DMS153 treated with DMSO at 0.1 percent for 48 hours (cell line): ENCODE measurements around the gene PACSIN3.

Experiments used
- DNase-seq: peaks from one replicate; lab custom pipeline; 2025; ENCODE audit not compliant: unreplicated experiment; lab: John Stamatoyannopoulos, UW

The PACSIN3 gene

DNA sequence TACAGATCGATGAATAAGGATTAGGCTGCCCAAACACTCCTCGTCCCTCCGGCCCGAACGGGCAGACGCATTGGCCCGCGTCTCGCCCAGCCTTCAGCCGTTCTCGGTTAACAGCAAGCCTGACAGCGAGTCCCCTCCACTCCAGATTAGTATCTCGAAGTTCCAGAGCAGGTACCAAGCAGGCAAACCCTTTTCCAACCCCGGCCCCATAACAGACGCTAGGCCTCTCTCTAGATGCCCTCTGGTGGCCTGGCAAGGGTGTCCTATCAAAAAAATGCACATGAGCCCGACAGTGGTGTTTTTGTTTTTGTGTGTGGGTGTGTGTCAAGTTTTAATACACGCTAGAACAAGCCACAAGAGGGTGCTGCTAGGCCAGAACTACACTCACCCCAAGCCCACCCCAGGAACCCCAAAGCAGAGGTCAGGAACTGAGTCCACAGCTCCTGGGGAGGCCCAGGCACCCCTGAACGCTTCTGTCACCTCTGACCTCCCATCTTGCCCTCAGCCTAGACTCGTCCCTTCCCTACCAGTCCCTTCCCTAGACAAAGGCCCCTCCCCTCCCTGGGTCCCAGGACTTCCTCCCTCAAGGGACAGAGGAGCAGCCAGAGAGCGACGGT lies 8.9 kb downstream of the PACSIN3 start:
- DNase-seq = peak; percentile 61

DNA sequence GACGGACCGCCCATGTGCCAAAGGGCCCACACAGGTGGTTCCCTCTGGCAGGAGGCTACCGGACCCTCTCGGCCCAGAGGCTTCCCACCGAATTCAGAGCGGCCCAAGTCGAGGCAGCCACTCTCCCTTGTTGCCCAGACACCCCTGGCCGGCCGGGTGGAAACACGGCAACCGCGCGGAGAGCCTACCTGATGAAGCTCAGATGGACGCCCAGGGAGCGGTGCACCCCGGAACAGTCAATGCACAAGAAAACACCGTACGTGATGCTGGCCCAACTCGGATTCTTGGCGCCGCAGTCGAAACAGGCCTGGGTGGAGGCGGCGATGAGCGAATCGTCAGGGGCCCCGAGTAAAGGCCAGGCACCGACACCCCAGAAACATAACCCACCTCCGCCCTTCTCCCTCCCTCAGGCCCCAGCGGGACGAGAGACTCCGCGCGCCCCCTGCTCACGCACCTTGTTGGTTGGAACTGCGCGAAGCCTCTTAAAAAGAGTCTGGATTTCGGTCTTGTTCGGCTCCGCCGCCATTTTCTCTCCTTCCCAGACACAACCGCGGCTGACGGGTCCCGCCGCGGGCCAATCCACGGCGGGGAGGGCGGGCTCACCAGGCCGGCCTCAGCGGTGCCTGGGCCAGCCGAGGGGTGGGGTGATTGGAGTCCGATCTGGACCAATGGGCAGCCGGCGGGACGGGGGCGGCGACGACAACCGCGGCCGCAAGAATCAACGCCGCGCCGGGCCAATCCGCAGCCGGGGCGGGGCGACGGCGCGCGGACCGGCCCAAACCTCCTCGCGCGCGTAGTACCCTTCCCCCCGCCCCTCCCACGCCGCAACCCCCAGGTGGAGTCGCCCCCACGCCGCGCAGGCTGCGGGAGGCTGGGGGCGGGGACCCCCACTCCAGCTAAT lies 9.7 kb downstream of the PACSIN3 start, which contains the start of gene ARFGAP2:
Gene ARFGAP2 (minus strand): TSS at position 552 of the 901 bp plus-strand sequence. CDS start 26 bp downstream, at position 526.
- peak; percentile 78 for DNase-seq

DNA sequence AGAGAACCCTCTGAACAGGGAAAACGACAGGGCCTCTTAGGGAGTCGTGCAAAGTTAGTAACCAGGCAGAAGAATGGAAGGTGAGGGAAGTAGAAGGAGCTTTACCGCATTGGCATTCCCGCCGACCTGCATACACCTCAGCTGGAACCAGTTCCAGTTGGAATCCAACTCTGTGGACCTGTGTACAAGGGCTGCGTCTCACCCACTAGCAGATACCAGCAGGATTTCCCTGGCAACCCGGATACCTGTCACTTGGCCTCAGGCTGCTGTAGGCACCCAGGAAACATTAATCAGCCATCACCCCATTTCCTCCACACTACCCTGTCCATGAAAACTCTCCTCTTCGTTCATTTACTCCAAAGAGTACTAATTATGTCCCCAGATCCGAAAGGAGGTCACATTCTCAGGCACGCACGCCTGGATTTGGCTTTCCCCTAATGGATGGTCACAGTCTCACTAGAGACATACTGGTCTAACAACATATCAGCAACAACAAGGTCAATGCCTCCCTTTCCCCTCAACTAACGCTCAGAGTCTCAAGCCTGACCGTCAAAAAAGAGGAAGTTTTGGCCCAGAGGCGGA lies 10.4 kb downstream of the PACSIN3 start:
- no peak for DNase-seq

DNA sequence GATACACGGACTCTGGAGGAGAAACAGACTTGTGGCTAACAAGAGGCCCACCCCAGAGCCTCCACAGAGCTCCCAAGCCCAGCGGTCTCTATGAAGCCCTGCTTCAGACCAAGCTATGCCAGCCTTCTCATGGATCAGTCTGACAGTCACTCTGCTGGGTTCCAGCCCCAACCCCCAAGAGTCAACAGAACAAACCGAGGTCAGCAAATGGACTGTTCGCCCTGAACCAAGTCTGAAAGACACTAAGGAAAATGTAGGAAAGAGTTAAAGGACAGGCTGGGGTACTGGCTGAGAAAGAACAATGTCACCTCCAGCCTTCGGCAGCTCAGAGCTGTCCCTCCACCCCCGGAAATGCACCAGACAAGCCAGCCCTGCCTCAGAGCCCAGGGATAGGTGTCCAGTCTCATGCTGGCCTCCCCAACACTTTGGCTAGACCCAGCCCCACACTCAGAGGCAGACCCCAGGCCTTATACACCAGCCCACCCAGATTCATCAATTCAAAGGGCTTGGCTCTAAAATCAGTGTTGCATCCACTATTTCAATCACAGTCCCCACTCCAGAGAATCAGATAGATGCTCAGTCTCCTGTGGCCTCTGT lies 13.4 kb downstream of the PACSIN3 start:
- no peak for DNase-seq

DNA sequence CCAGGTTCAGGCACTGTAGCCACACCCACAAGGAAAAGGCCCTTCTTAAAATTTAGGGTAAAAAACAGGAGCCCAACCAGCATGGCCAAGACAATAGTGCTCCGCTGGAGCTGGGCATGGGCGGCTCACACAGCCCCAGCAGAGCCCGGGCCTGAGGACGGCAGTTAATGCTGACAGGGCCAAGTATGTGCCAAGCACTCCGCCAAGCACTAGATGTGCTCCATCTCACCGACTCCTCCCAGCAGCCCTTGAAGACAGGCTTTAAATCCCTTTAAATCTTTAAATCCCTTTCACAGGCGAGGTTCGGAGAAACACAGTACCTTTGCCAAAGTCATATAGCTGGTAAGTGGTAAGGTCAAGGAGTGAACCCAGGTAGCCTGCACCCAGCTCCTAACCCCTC lies 14.4 kb downstream of the PACSIN3 start:
- DNase-seq = no peak

DNA sequence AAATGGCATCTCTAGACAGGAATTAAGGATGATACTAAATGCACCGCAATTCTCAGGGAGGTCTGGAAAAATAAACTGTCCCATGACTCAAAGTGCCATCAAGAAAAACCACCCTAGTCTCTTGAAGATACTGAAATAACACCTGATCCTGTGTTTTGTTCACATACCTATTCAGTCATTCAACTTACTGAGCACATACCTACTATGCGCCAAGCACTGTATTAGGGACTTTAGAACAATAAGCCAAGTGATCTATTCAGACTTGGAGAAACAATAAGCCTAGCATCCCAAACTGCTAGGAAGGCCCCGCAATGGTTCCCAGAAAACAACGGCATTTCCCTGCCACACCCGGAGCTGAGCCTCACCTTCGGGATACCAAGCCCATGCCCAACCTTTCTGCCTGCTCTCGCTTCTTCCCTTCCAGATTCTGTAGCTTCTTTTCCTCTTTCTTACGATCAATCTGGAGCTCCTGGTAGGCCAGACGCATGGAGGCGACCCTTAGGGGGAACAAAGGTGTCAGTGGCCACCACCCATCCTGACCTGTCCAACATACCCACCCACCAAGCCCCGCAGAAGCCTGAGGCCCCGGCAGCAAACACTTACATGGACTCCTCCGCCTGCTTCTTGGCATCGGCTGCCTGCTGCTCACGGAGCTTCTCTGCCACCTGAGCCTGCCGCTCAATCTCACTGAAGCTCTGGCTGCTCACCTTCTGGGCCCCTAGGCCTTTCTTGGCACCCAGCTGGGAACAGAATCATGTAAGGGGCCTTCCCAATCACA lies 15.0 kb downstream of the PACSIN3 start:
- no peak for DNase-seq

DNA sequence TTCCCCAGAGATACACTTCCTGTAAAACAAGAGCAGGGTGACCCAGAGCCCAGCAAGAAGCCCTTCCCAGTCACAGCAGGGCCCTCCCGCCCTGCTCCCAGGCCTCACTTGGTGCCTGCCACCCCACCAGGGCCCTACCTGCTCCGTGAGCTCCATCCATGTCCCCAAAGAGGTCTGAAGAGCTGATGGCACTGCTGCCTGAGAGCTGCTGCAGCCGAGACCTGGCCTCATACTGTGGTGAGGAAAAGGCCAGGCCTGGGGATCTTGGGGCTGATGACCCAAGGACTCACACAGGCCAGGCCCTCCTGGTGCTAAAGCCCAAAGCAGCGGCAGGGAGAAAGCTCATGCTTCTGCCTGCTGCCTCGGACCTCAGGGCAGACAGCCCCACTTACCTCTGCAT lies 19.9 kb downstream of the PACSIN3 start:
- no peak for DNase-seq

DNA sequence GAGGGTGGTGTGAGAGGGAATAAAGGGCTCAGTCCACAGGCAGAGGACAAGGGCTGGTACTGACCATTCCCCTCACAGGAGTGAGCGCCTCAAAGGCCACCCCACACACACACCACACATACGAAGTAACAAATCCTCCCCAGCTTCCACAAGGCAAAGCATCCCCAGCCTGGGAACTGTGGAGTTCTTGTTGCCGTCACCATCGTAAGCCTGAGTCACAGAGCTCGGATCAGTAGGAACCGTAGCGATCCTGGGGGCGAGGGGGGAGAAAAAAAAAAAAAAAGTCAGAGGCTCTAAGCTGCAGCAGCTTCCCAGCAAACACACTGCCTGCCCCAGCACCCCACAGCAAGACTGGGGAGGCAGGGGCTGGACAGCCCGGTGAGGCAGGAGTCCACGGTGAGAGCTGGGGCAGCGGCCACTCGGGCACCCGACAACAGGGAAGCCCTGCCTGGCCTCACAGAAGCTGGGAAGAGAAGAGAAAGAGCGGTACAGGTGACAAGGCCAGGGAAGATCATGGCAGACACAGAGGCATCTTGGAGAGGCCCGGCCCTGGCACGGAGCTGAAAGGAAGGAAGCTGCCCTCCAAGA lies 20.9 kb downstream of the PACSIN3 start:
- DNase-seq = no peak

DNA sequence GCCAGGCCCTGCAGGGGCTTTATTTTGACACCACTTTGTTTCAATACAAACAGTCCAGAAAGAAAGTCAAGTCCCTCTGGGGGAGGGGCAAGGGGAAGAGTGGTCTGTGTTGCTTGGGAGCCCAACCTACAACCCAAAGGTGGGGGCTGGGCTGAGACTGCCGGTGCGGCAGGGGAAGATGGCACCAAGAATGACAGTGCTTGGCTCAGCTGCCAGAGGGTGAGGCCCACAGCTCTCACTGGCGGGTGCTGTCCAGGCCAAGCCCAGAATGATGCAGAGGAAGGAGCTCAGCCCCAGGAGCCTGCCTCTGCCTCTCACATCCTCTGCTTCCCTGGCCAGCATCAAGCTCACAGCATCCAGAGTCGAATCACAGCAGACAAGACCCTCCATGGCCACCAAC lies 21.9 kb downstream of the PACSIN3 start:
- DNase-seq = no peak

DNA sequence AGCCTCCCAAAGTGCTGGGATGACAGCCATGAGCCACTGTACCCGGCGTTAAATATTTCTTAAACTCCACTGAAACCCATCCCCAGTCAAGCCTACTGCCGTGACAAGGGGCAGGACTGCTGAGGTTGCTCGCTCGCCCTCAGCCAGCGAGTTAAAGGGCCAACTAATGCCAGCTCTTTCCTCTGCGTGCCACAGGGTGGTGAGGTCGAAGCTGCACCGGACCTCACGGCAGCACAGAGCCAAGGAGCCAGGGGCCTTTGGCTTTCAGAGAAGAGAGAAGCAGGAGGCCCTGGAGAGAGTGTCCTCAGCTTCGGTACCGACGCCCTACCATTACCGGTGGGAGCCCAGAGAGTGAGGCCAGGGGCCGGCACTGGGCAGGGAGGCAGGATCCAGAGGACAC lies 22.3 kb downstream of the PACSIN3 start:
- DNase-seq = no peak

DNA sequence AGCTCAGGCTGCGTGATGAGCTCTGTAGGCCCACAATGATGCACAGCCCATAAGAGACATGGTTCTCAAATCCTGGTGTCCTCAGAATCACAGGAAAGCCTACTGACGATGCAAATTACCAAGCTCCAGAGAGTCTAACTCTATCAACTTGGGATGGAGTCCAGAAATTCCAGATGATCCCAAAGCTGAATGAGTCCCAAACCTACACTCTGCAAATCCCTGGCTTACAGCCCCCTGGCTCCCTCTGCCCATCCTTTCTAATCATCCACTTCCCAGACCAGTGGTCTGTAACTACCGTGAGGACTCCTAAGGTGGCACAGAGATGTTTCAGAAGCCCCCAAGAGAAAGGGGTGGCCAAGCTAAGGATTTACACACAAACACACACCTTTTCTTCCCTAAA lies 23.0 kb downstream of the PACSIN3 start:
- no peak for DNase-seq

DNA sequence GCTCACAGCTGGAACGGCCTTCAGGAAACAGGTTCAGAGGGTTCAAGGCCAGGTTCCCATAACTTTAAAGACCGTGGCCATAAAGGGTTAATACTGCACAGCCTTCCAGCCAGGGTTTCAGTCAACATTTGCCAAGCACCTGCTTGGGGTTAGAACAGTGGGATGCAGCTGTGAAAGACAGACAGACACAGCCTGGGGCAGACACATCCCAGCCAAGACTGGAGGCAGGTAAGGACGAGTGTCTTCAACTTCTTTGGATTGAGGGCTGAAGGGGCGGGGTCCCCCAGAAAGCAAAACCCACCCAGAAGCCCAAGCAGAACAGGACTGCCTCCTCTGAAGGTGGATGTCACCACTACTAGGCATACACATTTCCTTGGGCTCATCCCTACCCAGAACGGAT lies 23.8 kb downstream of the PACSIN3 start:
- no peak for DNase-seq

DNA sequence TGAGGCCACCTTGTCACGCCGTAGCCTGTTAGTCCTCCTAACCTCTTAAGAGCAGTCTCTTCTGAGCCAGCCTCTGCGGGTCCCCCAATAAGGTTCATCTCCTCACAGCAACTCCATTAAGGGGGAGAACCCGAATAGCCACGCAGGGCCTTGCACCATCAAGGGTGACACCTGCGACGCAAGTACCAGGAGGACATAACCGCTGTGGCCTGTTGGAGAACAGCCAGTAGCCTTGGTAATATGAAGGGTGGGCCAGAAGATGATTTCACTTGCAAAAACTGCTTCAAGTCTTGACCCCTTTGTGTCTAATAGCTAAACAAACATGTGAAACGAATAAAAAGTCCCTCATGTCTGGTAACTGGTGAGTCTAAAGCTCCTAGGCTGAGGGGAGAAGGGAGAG lies 24.3 kb downstream of the PACSIN3 start:
- no peak for DNase-seq

DNA sequence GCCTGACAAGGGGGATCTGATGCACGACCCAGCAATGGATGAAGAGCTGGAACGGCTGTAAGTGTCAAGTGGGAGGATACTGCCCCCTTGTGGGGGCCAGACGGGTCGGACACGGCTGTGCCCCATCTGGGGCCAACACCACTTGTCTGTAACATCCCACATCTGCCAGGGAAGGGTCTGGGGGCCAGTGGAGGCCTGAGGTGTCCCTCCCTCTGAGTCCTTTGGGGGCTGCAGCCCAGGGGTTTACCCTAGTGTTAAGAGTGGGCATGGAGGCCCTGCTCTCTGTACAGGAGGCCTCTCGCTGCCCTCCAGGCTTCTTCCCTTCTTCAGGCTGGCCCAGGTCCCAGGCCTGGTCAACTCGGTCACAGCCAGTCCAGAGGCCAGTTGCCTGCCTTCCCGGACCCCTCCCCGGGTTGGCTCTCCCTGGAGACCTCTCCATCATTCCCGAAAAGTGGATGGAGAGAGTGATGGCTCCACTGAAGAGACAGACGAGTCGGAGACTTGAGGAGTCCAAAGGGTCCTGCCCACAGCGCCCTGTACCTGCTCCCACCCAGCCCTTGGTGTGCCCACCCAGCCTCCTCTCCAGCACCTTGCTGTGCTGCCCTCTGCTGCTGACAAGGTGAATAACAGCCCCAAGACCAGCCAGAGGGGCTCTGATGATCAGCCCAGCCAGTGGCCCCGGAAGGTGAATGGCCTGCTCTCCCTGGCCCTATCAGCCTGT lies 24.9 kb downstream of the PACSIN3 start:
- peak; percentile 50 for DNase-seq

DNA sequence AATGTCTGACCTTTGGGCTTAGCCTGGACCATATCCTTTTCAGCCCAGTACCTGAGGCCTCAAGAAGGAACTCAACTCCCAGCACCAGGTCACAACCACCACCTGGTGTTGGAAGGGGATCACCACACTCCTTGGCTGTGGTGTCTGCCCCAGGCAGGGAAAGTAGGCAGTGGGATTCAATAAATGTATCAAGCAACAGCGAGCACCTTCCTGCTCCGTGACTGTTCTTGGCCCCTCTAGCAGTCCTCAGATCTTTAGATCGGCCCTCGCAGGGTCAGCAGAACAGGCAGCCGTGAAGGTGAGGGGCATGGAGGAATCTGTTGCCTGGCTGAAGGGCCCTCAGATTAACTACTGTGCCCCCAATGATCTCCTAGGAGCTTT lies 25.5 kb downstream of the PACSIN3 start:
- no peak for DNase-seq

DNA sequence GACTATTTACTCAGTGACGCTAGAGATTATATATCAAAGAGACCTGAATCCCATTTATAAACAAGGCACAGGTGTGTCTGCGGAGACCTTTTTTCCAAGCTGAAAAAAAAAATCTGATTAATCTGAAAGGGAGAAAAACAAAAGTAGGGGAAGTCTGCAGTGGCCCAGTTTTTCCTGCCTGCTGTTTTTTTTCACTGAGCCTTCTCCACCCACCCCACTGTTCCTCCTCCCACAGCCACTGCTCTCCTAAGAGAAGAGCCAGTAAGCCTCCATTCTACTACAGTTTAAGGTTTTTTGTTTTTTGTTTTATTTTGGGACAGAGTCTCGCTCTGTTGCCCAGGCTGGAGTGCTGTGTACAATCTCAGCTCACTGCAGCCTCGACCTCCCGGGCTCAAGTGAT lies 28.0 kb downstream of the PACSIN3 start:
- DNase-seq = no peak

DNA sequence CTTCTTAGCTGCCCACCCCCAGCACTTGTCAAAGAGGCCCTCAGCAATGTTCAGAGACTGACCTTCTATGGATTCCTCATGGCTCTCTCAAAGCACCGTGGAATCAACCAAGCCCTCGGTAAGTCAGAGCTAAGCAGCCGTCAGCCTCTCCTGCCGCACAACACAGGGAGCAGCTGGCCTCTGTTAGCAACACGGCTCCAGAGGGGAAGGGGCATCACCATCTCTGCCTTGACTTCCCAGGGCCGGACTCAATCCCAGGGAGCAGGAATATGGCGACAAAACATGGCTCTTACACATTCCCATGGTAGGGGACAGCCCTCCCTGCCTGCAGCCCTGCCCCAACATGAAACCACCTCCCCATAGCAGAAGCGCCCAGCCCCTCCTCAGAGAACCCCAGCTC lies 28.4 kb downstream of the PACSIN3 start:
- DNase-seq = no peak

DNA sequence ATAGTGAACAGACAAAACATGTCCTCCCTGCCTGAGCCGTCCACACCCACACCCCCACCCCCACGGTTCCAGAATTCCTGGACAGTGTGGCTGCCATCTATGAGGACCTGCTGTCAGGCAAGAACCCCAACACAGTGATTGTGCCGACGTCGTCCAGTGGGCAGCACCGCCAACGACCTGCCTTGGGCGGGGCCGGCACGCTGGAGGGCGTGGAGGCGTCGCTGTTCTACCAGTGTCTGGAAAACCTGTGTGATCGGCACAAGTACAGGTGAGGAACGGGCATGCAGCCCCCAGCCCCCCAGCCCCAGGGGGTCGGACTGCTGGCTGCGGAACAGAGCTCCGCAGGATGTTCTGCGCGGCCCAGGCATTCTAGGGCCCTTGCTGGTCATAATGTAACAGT lies 29.3 kb downstream of the PACSIN3 start:
- DNase-seq = no peak

DNA sequence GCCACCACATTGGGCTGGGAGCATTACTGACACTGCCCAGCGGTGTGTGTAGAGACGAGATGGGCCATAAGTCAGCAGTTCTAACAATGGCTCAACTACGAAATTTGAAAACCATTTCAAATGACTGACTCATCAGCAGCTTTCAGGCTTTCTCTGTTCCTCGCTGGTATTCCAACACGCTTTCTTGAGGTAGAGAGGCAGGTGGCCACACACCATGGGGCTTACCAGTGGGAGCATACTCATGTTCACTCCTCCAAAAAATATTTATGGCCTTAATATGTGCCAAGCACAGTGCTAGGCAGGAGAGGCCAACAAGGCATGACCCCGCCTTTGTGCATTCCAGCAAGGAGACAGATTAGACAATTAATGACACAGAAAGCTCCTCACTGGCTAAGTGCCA lies 29.9 kb downstream of the PACSIN3 start:
- no peak for DNase-seq

DNA sequence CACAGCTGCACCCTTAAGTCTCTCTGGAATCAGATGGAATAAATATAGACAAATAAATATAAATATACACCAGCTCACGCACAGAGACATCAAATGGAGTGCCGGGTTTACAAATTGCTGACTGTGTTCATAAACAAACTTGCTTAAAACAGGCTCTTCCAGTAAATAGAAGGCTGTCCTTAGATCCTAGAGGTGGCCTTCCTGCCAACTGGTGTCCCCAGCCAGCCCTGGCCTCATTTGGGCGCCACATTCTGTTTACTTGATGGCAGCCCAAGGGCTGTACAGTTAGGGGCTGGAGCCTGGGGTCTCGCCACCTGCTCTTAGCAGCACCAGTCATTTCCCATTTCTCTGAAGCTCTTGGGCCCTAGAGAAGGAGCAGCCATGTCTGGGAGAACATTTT lies 30.4 kb downstream of the PACSIN3 start:
- no peak for DNase-seq
